ENCODE measurements around the gene MYL10.

Gene MYL10

GRCh38 chr7:101595766-101596537 is 33.1 kb downstream of the MYL10 start:
- DNase-seq (ENCODE audit: low read depth), result no peak

- no peak for DNase-seq (ENCODE audit: low read depth)
Observed at GRCh38 chr7:101595246-101595645, 33.9 kb downstream of the MYL10 start.

GRCh38 chr7:101594790-101595189 is 34.3 kb downstream of the MYL10 start:
- no peak for DNase-seq (ENCODE audit: low read depth)

GRCh38 chr7:101593556-101593955 is 35.5 kb downstream of the MYL10 start:
- no peak for DNase-seq (ENCODE audit: low read depth)

- DNase-seq (ENCODE audit: low read depth), result no peak
Observed at GRCh38 chr7:101591504-101591903, 37.6 kb downstream of the MYL10 start.

GRCh38 chr7:101590663-101591435 is 38.2 kb downstream of the MYL10 start:
- no peak for DNase-seq (ENCODE audit: low read depth)

GRCh38 chr7:101589976-101590662 is 39.0 kb downstream of the MYL10 start:
- DNase-seq (ENCODE audit: low read depth), result no peak

GRCh38 chr7:101589052-101589451 is 40.0 kb downstream of the MYL10 start:
- no peak for DNase-seq (ENCODE audit: low read depth)

GRCh38 chr7:101588131-101588935 is 40.8 kb downstream of the MYL10 start:
- DNase-seq (ENCODE audit: low read depth), result no peak

- DNase-seq (ENCODE audit: low read depth), result no peak
Observed at GRCh38 chr7:101586906-101587677, 42.0 kb downstream of the MYL10 start.

GRCh38 chr7:101586078-101586905 is 42.8 kb downstream of the MYL10 start:
- DNase-seq (ENCODE audit: low read depth), result no peak

- DNase-seq (ENCODE audit: low read depth), result no peak
Observed at GRCh38 chr7:101582971-101583370, 46.1 kb downstream of the MYL10 start.

- DNase-seq (ENCODE audit: low read depth), result no peak
Observed at GRCh38 chr7:101581891-101582290, 47.2 kb downstream of the MYL10 start.

GRCh38 chr7:101580596-101580995 is 48.5 kb downstream of the MYL10 start:
- DNase-seq (ENCODE audit: low read depth), result no peak

- DNase-seq (ENCODE audit: low read depth), result no peak
Observed at GRCh38 chr7:101578552-101578951, 50.5 kb downstream of the MYL10 start.

- no peak for DNase-seq (ENCODE audit: low read depth)
Observed at GRCh38 chr7:101576998-101577397, 52.1 kb downstream of the MYL10 start.

GRCh38 chr7:101575721-101576120 is 53.4 kb downstream of the MYL10 start:
- no peak for DNase-seq (ENCODE audit: low read depth)

GRCh38 chr7:101575168-101575567 is 53.9 kb downstream of the MYL10 start:
- DNase-seq (ENCODE audit: low read depth), result no peak

- no peak for DNase-seq (ENCODE audit: low read depth)
Observed at GRCh38 chr7:101572156-101572555, 56.9 kb downstream of the MYL10 start.

- no peak for DNase-seq (ENCODE audit: low read depth)
Observed at GRCh38 chr7:101567230-101567629, 61.9 kb downstream of the MYL10 start.
